GM18907 (cell line): ENCODE results near the gene ACTL9.
"Not testable (repeated sequence)": the region's sequence is repeated elsewhere in the genome, so short reads cannot be mapped to it uniquely, and the experiment has no call there.

Experiments used
- ATAC-seq: cut with Tn5 transposase; IDR thresholded peaks from one replicate; pipeline ENCODE4 v1.9.1; 2021; ENCODE audit warnings: mild to moderate bottlenecking, moderate library complexity; ENCODE audit not compliant: unreplicated experiment

Gene ACTL9

GRCh38 chr19:8698433-8699063, at the start of gene ACTL9:
Gene ACTL9 (minus strand): TSS chr19:8698795. CDS start chr19:8698701, 94 bp downstream.
- no peak for ATAC-seq

- not testable (repeated sequence) for ATAC-seq
Measured at GRCh38 chr19:8739291-8740065, 40.9 kb upstream of the ACTL9 start.

GRCh38 chr19:8738377-8738776, 39.8 kb upstream of the ACTL9 start:
- no peak for ATAC-seq

- ATAC-seq, result no peak
Measured at GRCh38 chr19:8731428-8732169, 33.0 kb upstream of the ACTL9 start.

- no peak for ATAC-seq
Measured at GRCh38 chr19:8724276-8724675, 25.7 kb upstream of the ACTL9 start.

GRCh38 chr19:8722032-8722431, 23.4 kb upstream of the ACTL9 start:
- no peak for ATAC-seq

GRCh38 chr19:8721334-8721733, 22.7 kb upstream of the ACTL9 start, which contains the start of gene OR2Z1:
Gene OR2Z1 (plus strand): TSS chr19:8721634. CDS start chr19:8731029, 9,395 bp downstream.
- ATAC-seq, result no peak

GRCh38 chr19:8710337-8710736, 11.7 kb upstream of the ACTL9 start:
- not testable (repeated sequence) for ATAC-seq

GRCh38 chr19:8705742-8706141, 7.1 kb upstream of the ACTL9 start:
- no peak for ATAC-seq

- not testable (repeated sequence) for ATAC-seq
Measured at GRCh38 chr19:8705304-8705703, 6.7 kb upstream of the ACTL9 start.

GRCh38 chr19:8703223-8703622, 4.6 kb upstream of the ACTL9 start:
- ATAC-seq, result no peak

- no peak for ATAC-seq
Measured at GRCh38 chr19:8702350-8702749, 3.8 kb upstream of the ACTL9 start.

- ATAC-seq, result no peak
Measured at GRCh38 chr19:8700956-8701355, 2.4 kb upstream of the ACTL9 start.

GRCh38 chr19:8699908-8700307, 1.3 kb upstream of the ACTL9 start:
- no peak for ATAC-seq

- no peak for ATAC-seq
Measured at GRCh38 chr19:8697671-8698432, 743 bp downstream of the ACTL9 start.

GRCh38 chr19:8696993-8697392, 1.6 kb downstream of the ACTL9 start:
- no peak for ATAC-seq

GRCh38 chr19:8695911-8696310, 2.7 kb downstream of the ACTL9 start:
- no peak for ATAC-seq

GRCh38 chr19:8695501-8695900, 3.1 kb downstream of the ACTL9 start:
- ATAC-seq, result no peak

- no peak for ATAC-seq
Measured at GRCh38 chr19:8690753-8691539, 7.6 kb downstream of the ACTL9 start.

GRCh38 chr19:8688930-8689329, 9.7 kb downstream of the ACTL9 start:
- ATAC-seq, result no peak
